GM21423 (cell line): ENCODE results near the gene RIPK3.
"Not testable (repeated sequence)": the region's sequence is repeated elsewhere in the genome, so short reads cannot be mapped to it uniquely, and the experiment has no call there.

Source experiments
- ATAC-seq: cut with Tn5 transposase; IDR thresholded peaks from one replicate; pipeline ENCODE4 v1.9.1; 2021; ENCODE audit warnings: mild to moderate bottlenecking, moderate library complexity; ENCODE audit not compliant: unreplicated experiment

The RIPK3 gene

GRCh38 chr14:24339284-24340151 is at the start of gene RIPK3:
Gene RIPK3 (minus strand): TSS chr14:24339991. CDS start chr14:24339826, 165 bp downstream.
- ATAC-seq, result peak; percentile 86

- ATAC-seq, result no peak
Observed at GRCh38 chr14:24389226-24389848, 49.5 kb upstream of the RIPK3 start.

- ATAC-seq, result no peak
Observed at GRCh38 chr14:24388474-24389179, 48.8 kb upstream of the RIPK3 start.

GRCh38 chr14:24387579-24387978 is 47.8 kb upstream of the RIPK3 start:
- not testable (repeated sequence) for ATAC-seq

- no peak for ATAC-seq
Observed at GRCh38 chr14:24387009-24387345, 47.2 kb upstream of the RIPK3 start.

GRCh38 chr14:24385524-24385923 is 45.7 kb upstream of the RIPK3 start:
- ATAC-seq, result no peak

GRCh38 chr14:24384169-24384568 is 44.4 kb upstream of the RIPK3 start:
- ATAC-seq, result no peak

GRCh38 chr14:24382064-24382371 is 42.2 kb upstream of the RIPK3 start:
- ATAC-seq, result no peak

- ATAC-seq, result no peak
Observed at GRCh38 chr14:24381363-24382063, 41.7 kb upstream of the RIPK3 start.

GRCh38 chr14:24379907-24380730 is 40.3 kb upstream of the RIPK3 start:
- ATAC-seq, result no peak

- no peak for ATAC-seq
Observed at GRCh38 chr14:24378981-24379906, 39.5 kb upstream of the RIPK3 start.

- ATAC-seq, result no peak
Observed at GRCh38 chr14:24378327-24378726, 38.5 kb upstream of the RIPK3 start.

GRCh38 chr14:24377657-24378056 is 37.9 kb upstream of the RIPK3 start:
- ATAC-seq, result no peak

- no peak for ATAC-seq
Observed at GRCh38 chr14:24377126-24377525, 37.3 kb upstream of the RIPK3 start.

GRCh38 chr14:24376448-24377070 is 36.8 kb upstream of the RIPK3 start:
- ATAC-seq, result no peak

- ATAC-seq, result no peak
Observed at GRCh38 chr14:24372701-24373416, 33.1 kb upstream of the RIPK3 start.

GRCh38 chr14:24371605-24372004 is 31.8 kb upstream of the RIPK3 start:
- not testable (repeated sequence) for ATAC-seq

- ATAC-seq, result no peak
Observed at GRCh38 chr14:24370748-24371147, 31.0 kb upstream of the RIPK3 start.
